GM23338 (cell line): ENCODE data around the gene ARL5C. TPM values are rescaled to one million over a fixed set of nuclear protein-coding genes. Genes with fewer than 3 reads are reported as not detected.

ENCODE experiments used
- ATAC-seq: fragments of 200-7000 bp; cut with Tn5 transposase; 3 replicates; pipeline ENCODE4 v1.9.1; 2020
- DNase-seq: peaks from one replicate; pipeline ENCODE4 v3.0.0-alpha.2; 2015; ENCODE audit warnings: low spot score
- H2AFZ ChIP-seq: fragments of 200-600 bp; sonication (generic); 2 replicates; pipeline ENCODE4 v1.8.0; 2016; ENCODE audit warnings: antibody characterized with exemption, mild to moderate bottlenecking, moderate library complexity
- H3F3A ChIP-seq: fragments of 200-600 bp; sonication (generic); replicated peaks from 2 replicates; pipeline ENCODE4 v1.8.0; 2017; ENCODE audit warnings: antibody characterized with exemption, mixed run types, low read depth
- H3K27ac ChIP-seq: fragments of 200-600 bp; sonication (generic); 2 replicates; pipeline ENCODE4 v1.6.1; 2016; ENCODE audit warnings: low read depth
- H3K27me3 ChIP-seq: fragments of 200-600 bp; sonication (generic); 2 replicates; pipeline ENCODE4 v1.8.0; 2016; ENCODE audit warnings: mild to moderate bottlenecking, mixed run types, moderate library complexity; ENCODE audit not compliant: insufficient read depth
- H3K36me3 ChIP-seq: fragments of 200-600 bp; sonication (generic); 2 replicates; pipeline ENCODE4 v1.8.0; 2016; ENCODE audit warnings: mild to moderate bottlenecking; ENCODE audit not compliant: insufficient read depth
- H3K4me1 ChIP-seq: fragments of 200-600 bp; sonication (generic); 2 replicates; pipeline ENCODE4 v1.8.0; 2016; ENCODE audit warnings: mild to moderate bottlenecking, moderate library complexity; ENCODE audit not compliant: insufficient read depth
- H3K4me2 ChIP-seq: fragments of 200-600 bp; sonication (generic); 2 replicates; pipeline ENCODE4 v1.7.1; 2017; ENCODE audit warnings: mixed run types
- H3K4me3 ChIP-seq: fragments of 200-600 bp; sonication (generic); 2 replicates; pipeline ENCODE4 v1.6.1; 2016; ENCODE audit warnings: mixed run types
- H3K79me2 ChIP-seq: fragments of 200-600 bp; sonication (generic); replicated peaks from 2 replicates; pipeline ENCODE4 v1.8.0; 2017; ENCODE audit warnings: mild to moderate bottlenecking; ENCODE audit not compliant: insufficient read depth
- H3K9me2 ChIP-seq: fragments of 200-600 bp; sonication (generic); 2 replicates; pipeline ENCODE4 v1.8.0; 2017; ENCODE audit not compliant: insufficient read depth
- H4K20me1 ChIP-seq: fragments of 200-600 bp; sonication (generic); replicated peaks from 2 replicates; pipeline ENCODE4 v1.8.0; 2017; ENCODE audit warnings: mild to moderate bottlenecking; ENCODE audit not compliant: insufficient read depth
- H3K27ac Mint-ChIP-seq: 2 replicates; pipeline ENCODE4 v1.8.0; 2020; ENCODE audit warnings: inconsistent platforms, mild to moderate bottlenecking, moderate library complexity, mixed read lengths
- H3K27me3 Mint-ChIP-seq: 3 replicates; pipeline ENCODE4 v1.8.0; 2022; ENCODE audit warnings: low read depth, mild to moderate bottlenecking, moderate library complexity, mixed read lengths, inconsistent platforms; ENCODE audit not compliant: insufficient read depth, poor library complexity
- H3K36me3 Mint-ChIP-seq: 3 replicates; pipeline ENCODE4 v1.8.0; 2021; ENCODE audit warnings: low read depth, mild to moderate bottlenecking, inconsistent platforms, moderate library complexity, mixed read lengths
- H3K4me1 Mint-ChIP-seq: 3 replicates; pipeline ENCODE4 v1.8.0; 2020; ENCODE audit warnings: mild to moderate bottlenecking, inconsistent platforms, mixed read lengths
- H3K4me3 Mint-ChIP-seq: 3 replicates; pipeline ENCODE4 v1.8.0; 2021; ENCODE audit warnings: moderate library complexity, mild to moderate bottlenecking, inconsistent platforms, mixed read lengths
- H3K9me3 Mint-ChIP-seq: 3 replicates; pipeline ENCODE4 v1.8.0; 2020; ENCODE audit warnings: moderate library complexity, mild to moderate bottlenecking, inconsistent platforms, mixed read lengths
- CREB1 ChIP-seq: fragments of 250-450 bp; sonication (Bioruptor Pico); IDR thresholded peaks from 2 replicates; pipeline ENCODE4 v1.5.0; 2020; ENCODE audit warnings: low read depth, mild to moderate bottlenecking, moderate library complexity
- CTCF ChIP-seq, 2 experiments: fragments of 200-600 bp in 1 of 2; sonication (generic) in 1 of 2; conservative IDR thresholded peaks; 2 replicates each; pipeline versions ENCODE4 v1.5.1 to v1.6.1; 2016 to 2017; ENCODE audit warnings: antibody characterized with exemption in 2 of 2, low read depth in 2 of 2, mild to moderate bottlenecking in 2 of 2, moderate library complexity in 1 of 2
- ETS1 ChIP-seq: IDR thresholded peaks from 2 replicates; pipeline ENCODE4 v1.6.1; 2016; ENCODE audit warnings: antibody characterized with exemption
- EZH2 ChIP-seq: fragments of 200-600 bp; sonication (generic); IDR thresholded peaks from one replicate; pipeline ENCODE4 v1.8.0; 2017; ENCODE audit warnings: antibody characterized with exemption, mild to moderate bottlenecking, low read depth; ENCODE audit not compliant: unreplicated experiment
- NANOG ChIP-seq: IDR thresholded peaks from 2 replicates; pipeline ENCODE4 v1.6.1; 2016; ENCODE audit warnings: antibody characterized with exemption, borderline replicate concordance
- POLR2AphosphoS5 ChIP-seq: IDR thresholded peaks from 2 replicates; pipeline ENCODE4 v1.6.1; 2016; ENCODE audit warnings: antibody characterized with exemption, low read depth
- STAT1 ChIP-seq: IDR thresholded peaks from one replicate; pipeline ENCODE4 v1.6.1; 2016; ENCODE audit warnings: antibody characterized with exemption; ENCODE audit not compliant: unreplicated experiment
- ZNF114 ChIP-seq: fragments of 250-450 bp; sonication (Bioruptor Pico); IDR thresholded peaks from 2 replicates; pipeline ENCODE4 v1.5.0; 2020; ENCODE audit warnings: mild to moderate bottlenecking, moderate library complexity
- polyA plus RNA-seq: library from polyadenylated mRNA; unstranded; fragments of >200 nt; fragmentation: Nextera tagmentation; extraction: Ambion mirVana; gene quantifications from 2 replicates; pipeline ENCODE4 v1.2.1, GENCODE V29; 2016
- total RNA-seq: library from RNA; depleted of rRNA; stranded (reverse); fragments of >200 nt; shearing (Covaris generic); gene quantifications from 2 replicates; pipeline ENCODE4 v1.2.3, GENCODE V29; 2014; rRNA removed

The ARL5C gene
- total and polyA plus RNA-seq, 2 experiments from 2014 or later = not detected

- Histone ChIP-seq H3K4me2 (no peak overlapping the region), H3K4me3 (no peak overlapping the region), H3K36me3 (no peaks in the 10 kb centered on the region), H3K4me1 (no peaks in the 10 kb centered on the region), H3K27ac (no peak overlapping the region), H3F3A (no peaks in the 10 kb centered on the region), H2AFZ (0 out of 2 replicates have a peak overlapping the region, but pooled peaks have one; percentile 69), H3K79me2 (no peaks in the 10 kb centered on the region), H3K27me3 (no peaks in the 10 kb centered on the region), H3K9me2 (no peaks in the 10 kb centered on the region), H4K20me1 (no peaks in the 10 kb centered on the region)
- H3K4me3 Mint-ChIP-seq = no peak overlapping the region
- no peak overlapping the region; the same call in 1 of the 2 replicates for H3K27ac Mint-ChIP-seq
- H3K36me3 Mint-ChIP-seq = no peaks in the 10 kb centered on the region
- peak; percentile 51 for DNase-seq
- TF ChIP-seq POLR2AphosphoS5 (no peak), CTCF (conservative IDR thresholded peaks at IDR 0.05; ENCODE audit: low read depth in 2 of 2) (peak; percentile 47 to 48)
- no peaks in the 10 kb centered on the region for H3K4me1 Mint-ChIP-seq
- H3K27me3 Mint-ChIP-seq = peaks cover 9% of the 10 kb centered on the region
- H3K9me3 Mint-ChIP-seq = no peaks in the 10 kb centered on the region
- ATAC-seq = peak; percentile 54
Measured at GRCh38 chr17:39107973-39108372, 58.0 kb downstream of the ARL5C start.

- no peaks in the 10 kb centered on the region for H3K9me2 ChIP-seq
- H4K20me1 ChIP-seq = no peaks in the 10 kb centered on the region
- no peak for ATAC-seq
- no peak overlapping the region for H3K4me2 ChIP-seq
- H3K36me3 ChIP-seq = no peaks in the 10 kb centered on the region
- H3K4me1 ChIP-seq = no peaks in the 10 kb centered on the region
- no peak for DNase-seq
- Mint-ChIP-seq H3K9me3 (no peaks in the 10 kb centered on the region), H3K27ac (no peak overlapping the region), H3K4me3 (no peak overlapping the region), H3K27me3 (peaks cover 9% of the 10 kb centered on the region), H3K4me1 (no peaks in the 10 kb centered on the region), H3K36me3 (no peaks in the 10 kb centered on the region)
- TF ChIP-seq EZH2 = no peak
- TF ChIP-seq POLR2AphosphoS5 = no peak
- TF ChIP-seq CREB1 (CRISPR knock-in tag) = no peak
- TF ChIP-seq STAT1 = no peak
- no peak for TF ChIP-seq NANOG
- no peak for TF ChIP-seq ETS1
- TF ChIP-seq ZNF114 (CRISPR knock-in tag) = no peak
- H3K27me3 ChIP-seq = no peaks in the 10 kb centered on the region
- no peak overlapping the region for H2AFZ ChIP-seq
- H3F3A ChIP-seq = no peaks in the 10 kb centered on the region
- no peak overlapping the region for H3K27ac ChIP-seq
- no peak overlapping the region for H3K4me3 ChIP-seq
- H3K79me2 ChIP-seq = no peaks in the 10 kb centered on the region
Measured at GRCh38 chr17:39107155-39107554, 58.8 kb downstream of the ARL5C start.

Other genes with a start within 250 kb of the ARL5C start
- gene FBXO47, start 198.8 kb downstream of the ARL5C start, total RNA-seq = not detected in 2 replicates
- gene FBXO47, start 198.8 kb downstream of the ARL5C start, polyA plus RNA-seq = not detected in 2 replicates
- 0.28 and 0.39 TPM in 2 replicates for gene PLXDC1, start 14.5 kb downstream of the ARL5C start, total RNA-seq
- gene PLXDC1, start 14.5 kb downstream of the ARL5C start, polyA plus RNA-seq = 0.75 and 0.91 TPM in 2 replicates
- 12.5 and 13.1 TPM in 2 replicates for gene CACNB1, start 31.5 kb upstream of the ARL5C start, total RNA-seq
- 7.8 and 8.4 TPM in 2 replicates for gene CACNB1, start 31.5 kb upstream of the ARL5C start, polyA plus RNA-seq
- gene RPL19, start 34.1 kb upstream of the ARL5C start, total RNA-seq = 1,594 and 1,843 TPM in 2 replicates
- gene RPL19, start 34.1 kb upstream of the ARL5C start, polyA plus RNA-seq = 2,627 and 2,838 TPM in 2 replicates
- 1.7 and 3.1 TPM in 2 replicates for gene STAC2, start 59.8 kb upstream of the ARL5C start, total RNA-seq
- 1.9 and 2.0 TPM in 2 replicates for gene STAC2, start 59.8 kb upstream of the ARL5C start, polyA plus RNA-seq
- 6.9 and 7.7 TPM in 2 replicates for gene FBXL20, start 235.5 kb upstream of the ARL5C start, total RNA-seq
- 2.9 and 4.3 TPM in 2 replicates for gene FBXL20, start 235.5 kb upstream of the ARL5C start, polyA plus RNA-seq